HepG2 (cell line): ENCODE measurements around the gene SYNGAP1. TPM values are rescaled to one million over a fixed set of nuclear protein-coding genes. Genes with fewer than 3 reads are reported as not detected.

Source experiments
- BORCS8-MEF2B ChIP-seq: sonication (generic); formaldehyde crosslinking; IDR thresholded peaks from 2 replicates; pipeline ENCODE4 v1.8.0; 2022; ENCODE audit warnings: mild to moderate bottlenecking, missing genetic modification reagents
- DMTF1 ChIP-seq: sonication (generic); formaldehyde crosslinking; IDR thresholded peaks from 2 replicates; pipeline ENCODE4 v1.4.0; 2020; ENCODE audit warnings: mild to moderate bottlenecking, missing genetic modification reagents
- DNMT1 ChIP-seq: sonication (generic); formaldehyde crosslinking; IDR thresholded peaks from 2 replicates; pipeline ENCODE4 v1.5.1; 2020; ENCODE audit warnings: mild to moderate bottlenecking, missing genetic modification reagents
- DPF2 ChIP-seq: sonication (generic); formaldehyde crosslinking; IDR thresholded peaks from 2 replicates; pipeline ENCODE4 v1.4.0; 2020; ENCODE audit warnings: mild to moderate bottlenecking, low read depth, missing genetic modification reagents, borderline replicate concordance
- EP300 ChIP-seq, 3 experiments: sonication (generic) in 1 of 3; formaldehyde crosslinking in 1 of 3; IDR thresholded peaks; 2 replicates each; pipeline versions ENCODE4 v1.5.1 to v1.6.1; 2011 to 2020; ENCODE audit warnings: low read depth in 2 of 3, low read length in 2 of 3, borderline replicate concordance in 1 of 3, improper control_type of control experiment in 1 of 3, mild to moderate bottlenecking in 1 of 3, missing genetic modification reagents in 1 of 3, moderate library complexity in 1 of 3
- HMGXB4 ChIP-seq, 2 experiments: sonication (generic) in 1 of 2; formaldehyde crosslinking in 1 of 2; IDR thresholded peaks; 2 replicates each; pipeline versions ENCODE4 v1.4.0 to v1.6.1; 2018 to 2020; ENCODE audit warnings: missing genetic modification reagents in 2 of 2, borderline replicate concordance in 1 of 2, low read depth in 1 of 2, mild to moderate bottlenecking in 1 of 2, missing biosample characterization in 1 of 2
- JARID2 ChIP-seq: sonication (generic); formaldehyde crosslinking; IDR thresholded peaks from 2 replicates; pipeline ENCODE4 v1.8.1; 2023; ENCODE audit warnings: missing genetic modification reagents, inconsistent platforms; ENCODE audit not compliant: insufficient replicate concordance
- KAT7 ChIP-seq: IDR thresholded peaks from 2 replicates; pipeline ENCODE4 v1.6.1; 2018; ENCODE audit warnings: borderline replicate concordance, missing compliant biosample characterization
- NFYB ChIP-seq: sonication (generic); formaldehyde crosslinking; IDR thresholded peaks from 2 replicates; pipeline ENCODE4 v1.4.0; 2020; ENCODE audit warnings: missing genetic modification reagents
- RARA ChIP-seq: IDR thresholded peaks from 2 replicates; pipeline ENCODE4 v1.6.1; 2016; ENCODE audit warnings: missing genetic modification reagents, missing compliant biosample characterization
- RXRA ChIP-seq: sonication (generic); formaldehyde crosslinking; IDR thresholded peaks from 2 replicates; pipeline ENCODE4 v1.5.1; 2020; ENCODE audit warnings: missing genetic modification reagents
- SOX13 ChIP-seq, 3 experiments: fragments of 450-650 bp in 1 of 3; sonication (generic) in 1 of 3; formaldehyde crosslinking in 1 of 3; IDR thresholded peaks in 2 of 3; conservative IDR thresholded peaks in 1 of 3; 2 replicates each; pipeline versions ENCODE4 v1.5.0 to v1.6.1; 2016 to 2020; ENCODE audit warnings: antibody characterized with exemption in 1 of 3, mild to moderate bottlenecking in 1 of 3, missing compliant biosample characterization in 1 of 3, missing genetic modification reagents in 1 of 3, moderate library complexity in 1 of 3
- SP4 ChIP-seq: sonication (generic); formaldehyde crosslinking; IDR thresholded peaks from 2 replicates; pipeline ENCODE4 v1.8.1; 2023; ENCODE audit warnings: mild to moderate bottlenecking, missing genetic modification reagents
- TSC22D2 ChIP-seq: sonication (generic); formaldehyde crosslinking; IDR thresholded peaks from 2 replicates; pipeline ENCODE4 v1.5.1; 2020; ENCODE audit warnings: missing genetic modification reagents, mild to moderate bottlenecking, borderline replicate concordance
- ZBTB42 ChIP-seq: sonication (generic); formaldehyde crosslinking; IDR thresholded peaks from 2 replicates; pipeline ENCODE4 v1.5.0; 2020; ENCODE audit warnings: mild to moderate bottlenecking, missing genetic modification reagents
- ZFYVE20 ChIP-seq: sonication (generic); formaldehyde crosslinking; IDR thresholded peaks from 2 replicates; pipeline ENCODE4 v1.8.0; 2023; ENCODE audit warnings: low read depth, mild to moderate bottlenecking, moderate library complexity, missing genetic modification reagents, borderline replicate concordance
- ZNF138 ChIP-seq: sonication (generic); formaldehyde crosslinking; IDR thresholded peaks from 2 replicates; pipeline ENCODE4 v1.5.0; 2020; ENCODE audit warnings: mild to moderate bottlenecking, low read depth, missing genetic modification reagents
- ZNF720 ChIP-seq: sonication (generic); formaldehyde crosslinking; IDR thresholded peaks from 2 replicates; pipeline ENCODE4 v1.4.0; 2020; ENCODE audit warnings: missing genetic modification reagents
- polyA plus RNA-seq, 8 experiments: library from polyadenylated mRNA; depleted of rRNA in 3 of 8; stranded (reverse) in 7 of 8; unstranded in 1 of 8; fragments of >200 nt; fragmentation: Illumina TruSeq in 4 of 8; extraction: Trizol in 4 of 8; gene quantifications; 2 replicates each; pipeline versions ENCODE4 v1.2.1 to v1.2.3, GENCODE V29; 2011 to 2016; ENCODE audit warnings: low read depth in 4 of 8, missing spikeins in 1 of 8, mixed read lengths in 1 of 8; ENCODE audit not compliant: insufficient read depth in 1 of 8
- total RNA-seq, 5 experiments: library from RNA; depleted of rRNA; stranded (reverse); fragments of >200 nt; fragmentation: Illumina TruSeq; extraction: Trizol; gene quantifications; 2 replicates each; pipeline ENCODE4 v1.2.3, GENCODE V29; 2016; ENCODE audit warnings: low read depth in 1 of 5
- TF ChIP-seq, protein P1 (sequence below): IDR thresholded peaks from 2 replicates; pipeline ENCODE4 v1.6.1; 2016; ENCODE audit warnings: low read depth
- TF ChIP-seq, protein P2 (sequence below): IDR thresholded peaks from 2 replicates; pipeline ENCODE4 v1.6.1; 2016

The SYNGAP1 gene
- total and polyA plus RNA-seq, 2 of the 13 experiments (the other 11 are each of a cell fraction or from before 2014, with no cell fraction given), result 0.75 to 1.1 TPM

DNA sequence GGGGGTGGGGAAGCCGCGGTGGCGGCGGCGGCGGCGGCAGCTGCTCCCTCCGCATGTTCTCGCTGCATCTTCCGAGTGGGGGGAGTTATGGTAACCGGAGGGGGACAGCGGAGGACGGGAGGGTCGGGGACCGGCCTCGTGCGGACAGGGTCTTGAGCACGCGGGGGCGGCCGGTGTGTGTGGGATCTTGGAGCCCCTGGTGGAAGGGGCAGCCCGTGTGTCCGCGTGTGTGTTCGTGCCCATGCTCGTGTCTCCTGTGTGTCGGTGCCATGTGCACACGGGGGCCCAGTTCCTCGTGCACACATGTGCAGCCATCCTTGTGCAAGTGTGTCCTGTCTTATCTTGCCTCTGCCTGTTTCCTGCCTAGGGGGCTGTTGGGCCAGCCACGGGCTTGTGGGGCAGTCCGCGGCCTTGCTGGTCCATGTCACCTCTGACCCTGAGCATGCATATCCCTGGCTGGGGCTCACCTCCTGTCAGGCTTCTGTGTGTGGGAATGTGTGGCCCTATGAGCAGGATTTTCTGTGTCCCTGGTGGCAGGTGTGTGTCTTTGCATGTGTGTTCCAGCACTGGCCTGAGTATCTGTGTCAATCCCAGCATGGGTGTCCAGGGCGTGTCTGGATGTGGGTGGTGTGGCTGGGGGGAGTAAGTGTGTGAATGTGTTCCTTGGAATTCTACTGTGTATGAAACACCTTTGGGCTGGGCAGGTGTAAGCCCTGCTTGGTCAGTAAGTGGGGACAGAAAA is 8.5 kb downstream of the SYNGAP1 start (continued):
- TF ChIP-seq SOX13 (IDR thresholded peaks at IDR 0.05), result no peak
- TF ChIP-seq SOX13 (CRISPR knock-in tag; conservative IDR thresholded peaks at IDR 0.05 in 1 of 2, IDR thresholded peaks at IDR 0.05 in 1 of 2), result 0 out of 4 replicates have a peak, but pooled peaks of 1 of the 2 experiments have one; percentile 3
- TF ChIP-seq HMGXB4 (CRISPR knock-in tag; IDR thresholded peaks at IDR 0.05; ENCODE audit: borderline replicate concordance in 1 of 2, low read depth in 1 of 2), result peak in 1 of 2 experiments; percentile 58; a peak in 1 of 4 replicates
- no peak; the same call in 1 of the 2 replicates for TF ChIP-seq SP4
- TF ChIP-seq DNMT1 (CRISPR knock-in tag), result peak; percentile 62; the same call in 1 of the 2 replicates
- peak; percentile 74; the same call in 1 of the 2 replicates for TF ChIP-seq RXRA (CRISPR knock-in tag)
- no peak for TF ChIP-seq RARA (CRISPR knock-in tag)
- 0 out of 2 replicates have a peak, but pooled peaks have one; percentile 68 for TF ChIP-seq TSC22D2 (CRISPR knock-in tag)
- no peak for TF ChIP-seq EP300 (IDR thresholded peaks at IDR 0.05; ENCODE audit: low read depth in 2 of 2, low read length in 2 of 2)
- TF ChIP-seq EP300 (CRISPR knock-in tag; IDR thresholded peaks at IDR 0.05; ENCODE audit: borderline replicate concordance), result peak; percentile 41; the same call in 1 of the 2 replicates
- TF ChIP-seq DPF2 (CRISPR knock-in tag), result 0 out of 2 replicates have a peak, but pooled peaks have one; percentile 34
- no peak for TF ChIP-seq ZNF138 (CRISPR knock-in tag)
- TF ChIP-seq ZNF720 (CRISPR knock-in tag), result no peak
- no peak for TF ChIP-seq DMTF1 (CRISPR knock-in tag)
- TF ChIP-seq ZBTB42 (CRISPR knock-in tag), result 0 out of 2 replicates have a peak, but pooled peaks have one; percentile 40
- TF ChIP-seq, protein P1, sequence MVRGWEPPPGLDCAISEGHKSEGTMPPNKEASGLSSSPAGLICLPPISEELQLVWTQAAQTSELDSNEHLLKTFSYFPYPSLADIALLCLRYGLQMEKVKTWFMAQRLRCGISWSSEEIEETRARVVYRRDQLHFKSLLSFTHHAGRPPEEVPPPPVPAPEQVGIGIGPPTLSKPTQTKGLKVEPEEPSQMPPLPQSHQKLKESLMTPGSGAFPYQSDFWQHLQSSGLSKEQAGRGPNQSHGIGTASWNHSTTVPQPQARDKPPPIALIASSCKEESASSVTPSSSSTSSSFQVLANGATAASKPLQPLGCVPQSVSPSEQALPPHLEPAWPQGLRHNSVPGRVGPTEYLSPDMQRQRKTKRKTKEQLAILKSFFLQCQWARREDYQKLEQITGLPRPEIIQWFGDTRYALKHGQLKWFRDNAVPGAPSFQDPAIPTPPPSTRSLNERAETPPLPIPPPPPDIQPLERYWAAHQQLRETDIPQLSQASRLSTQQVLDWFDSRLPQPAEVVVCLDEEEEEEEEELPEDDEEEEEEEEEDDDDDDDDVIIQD (CRISPR knock-in tag), result no peak
- TF ChIP-seq JARID2 (CRISPR knock-in tag), result peak; percentile 52
- no peak for TF ChIP-seq KAT7 (CRISPR knock-in tag)
- 0 out of 2 replicates have a peak, but pooled peaks have one; percentile 29 for TF ChIP-seq BORCS8-MEF2B (CRISPR knock-in tag)
- TF ChIP-seq NFYB (CRISPR knock-in tag), result peak; percentile 20; the same call in 1 of the 2 replicates
- TF ChIP-seq, protein P2, sequence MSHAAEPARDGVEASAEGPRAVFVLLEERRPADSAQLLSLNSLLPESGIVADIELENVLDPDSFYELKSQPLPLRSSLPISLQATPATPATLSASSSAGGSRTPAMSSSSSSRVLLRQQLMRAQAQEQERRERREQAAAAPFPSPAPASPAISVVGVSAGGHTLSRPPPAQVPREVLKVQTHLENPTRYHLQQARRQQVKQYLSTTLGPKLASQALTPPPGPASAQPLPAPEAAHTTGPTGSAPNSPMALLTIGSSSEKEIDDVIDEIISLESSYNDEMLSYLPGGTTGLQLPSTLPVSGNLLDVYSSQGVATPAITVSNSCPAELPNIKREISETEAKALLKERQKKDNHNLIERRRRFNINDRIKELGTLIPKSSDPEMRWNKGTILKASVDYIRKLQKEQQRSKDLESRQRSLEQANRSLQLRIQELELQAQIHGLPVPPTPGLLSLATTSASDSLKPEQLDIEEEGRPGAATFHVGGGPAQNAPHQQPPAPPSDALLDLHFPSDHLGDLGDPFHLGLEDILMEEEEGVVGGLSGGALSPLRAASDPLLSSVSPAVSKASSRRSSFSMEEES (CRISPR knock-in tag), result peak; percentile 51; the same call in 1 of the 2 replicates
- 0 out of 2 replicates have a peak, but pooled peaks have one; percentile 64 for TF ChIP-seq ZFYVE20
